WTC11 (cell line): ENCODE results near the gene KCNAB3. TPM values are rescaled to one million over a fixed set of nuclear protein-coding genes. Genes with fewer than 3 reads are reported as not detected.

ENCODE experiments used
- ATAC-seq: fragments of 200-7000 bp; cut with Tn5 transposase; 2 replicates; pipeline ENCODE4 v1.10.0; 2021; ENCODE audit warnings: mild to moderate bottlenecking, moderate library complexity
- CTCF ChIA-PET: fragments of 300-600 bp; sonication (Branson Sonifier 250); formaldehyde crosslinking; loops from one replicate; lab custom pipeline; 2021; ENCODE audit warnings: antibody characterized with exemption; lab: Charles Lee
- POLR2A ChIA-PET: fragments of 350-600 bp; sonication (Branson Sonifier 250); formaldehyde crosslinking; loops from one replicate; lab custom pipeline; 2021; ENCODE audit warnings: antibody characterized with exemption; lab: Charles Lee
- DNase-seq: peaks from one replicate; pipeline ENCODE4 v3.0.0; 2021; ENCODE audit warnings: low spot score
- H3K27ac Mint-ChIP-seq: 2 replicates; pipeline ENCODE4 v1.8.0; 2021; ENCODE audit warnings: mixed read lengths
- H3K27me3 Mint-ChIP-seq: 2 replicates; pipeline ENCODE4 v1.8.0; 2021; ENCODE audit warnings: low read depth, mild to moderate bottlenecking, moderate library complexity, mixed read lengths
- H3K36me3 Mint-ChIP-seq: 2 replicates; pipeline ENCODE4 v1.8.0; 2021; ENCODE audit warnings: mixed read lengths
- H3K4me1 Mint-ChIP-seq: 2 replicates; pipeline ENCODE4 v1.8.0; 2022; ENCODE audit warnings: mixed read lengths
- H3K4me3 Mint-ChIP-seq: 2 replicates; pipeline ENCODE4 v1.8.0; 2021; ENCODE audit warnings: mild to moderate bottlenecking, moderate library complexity, mixed read lengths
- H3K9me3 Mint-ChIP-seq: 2 replicates; pipeline ENCODE4 v1.8.0; 2021; ENCODE audit warnings: mixed read lengths
- EMX1 ChIP-seq: fragments of 250-450 bp; sonication (Bioruptor Pico); IDR thresholded peaks from 2 replicates; pipeline ENCODE4 v1.8.0; 2021; ENCODE audit warnings: mild to moderate bottlenecking
- ERG ChIP-seq: fragments of 250-450 bp; sonication (Bioruptor Pico); IDR thresholded peaks from 2 replicates; pipeline ENCODE4 v1.8.0; 2021; ENCODE audit warnings: mild to moderate bottlenecking
- FOXJ3 ChIP-seq: sonication (generic); formaldehyde crosslinking; IDR thresholded peaks from 2 replicates; pipeline ENCODE4 v1.9.0; 2021; ENCODE audit warnings: missing genetic modification reagents, mild to moderate bottlenecking, borderline replicate concordance
- FOXP1 ChIP-seq: sonication (generic); formaldehyde crosslinking; IDR thresholded peaks from 2 replicates; pipeline ENCODE4 v1.8.0; 2022; ENCODE audit warnings: missing genetic modification reagents, mild to moderate bottlenecking, moderate library complexity, borderline replicate concordance
- FOXP4 ChIP-seq: sonication (generic); formaldehyde crosslinking; IDR thresholded peaks from 2 replicates; pipeline ENCODE4 v1.8.0; 2022; ENCODE audit warnings: mild to moderate bottlenecking, missing genetic modification reagents
- GRHL2 ChIP-seq: fragments of 250-450 bp; sonication (Bioruptor Pico); IDR thresholded peaks from 2 replicates; pipeline ENCODE4 v1.8.0; 2022; ENCODE audit warnings: mild to moderate bottlenecking, moderate library complexity; ENCODE audit not compliant: insufficient replicate concordance, severe bottlenecking
- NFE2L1 ChIP-seq: sonication (generic); formaldehyde crosslinking; IDR thresholded peaks from 2 replicates; pipeline ENCODE4 v1.8.1; 2023; ENCODE audit warnings: missing genetic modification reagents
- TEAD1 ChIP-seq: sonication (generic); formaldehyde crosslinking; IDR thresholded peaks from 2 replicates; pipeline ENCODE4 v1.8.0; 2022; ENCODE audit warnings: mild to moderate bottlenecking, missing genetic modification reagents
- TP53 ChIP-seq: sonication (generic); formaldehyde crosslinking; IDR thresholded peaks from 2 replicates; pipeline ENCODE4 v1.8.1; 2023; ENCODE audit warnings: mild to moderate bottlenecking, missing genetic modification reagents
- ZMAT4 ChIP-seq: fragments of 250-450 bp; sonication (Bioruptor Pico); IDR thresholded peaks from 2 replicates; pipeline ENCODE4 v1.9.0; 2021; ENCODE audit warnings: mild to moderate bottlenecking
- ZNF232 ChIP-seq: sonication (generic); formaldehyde crosslinking; IDR thresholded peaks from 2 replicates; pipeline ENCODE4 v1.8.0; 2022; ENCODE audit warnings: mild to moderate bottlenecking, missing genetic modification reagents
- ZNF416 ChIP-seq: fragments of 250-450 bp; sonication (Bioruptor Pico); IDR thresholded peaks from 2 replicates; pipeline ENCODE4 v1.9.0; 2021; ENCODE audit warnings: mild to moderate bottlenecking, inconsistent platforms
- ZNF425 ChIP-seq: fragments of 250-450 bp; sonication (Bioruptor Pico); conservative IDR thresholded peaks from 2 replicates; pipeline ENCODE4 v1.9.0; 2021; ENCODE audit warnings: mild to moderate bottlenecking
- total RNA-seq: library from RNA; stranded (reverse); gene quantifications from 3 replicates; pipeline ENCODE4 v1.2.3, GENCODE V29; 2021
- TF ChIP-seq, protein P1 (sequence below): sonication (generic); formaldehyde crosslinking; IDR thresholded peaks from 2 replicates; pipeline ENCODE4 v1.8.1; 2023; ENCODE audit warnings: mild to moderate bottlenecking, missing genetic modification reagents, moderate library complexity
- TF ChIP-seq, protein P2 (sequence below): sonication (generic); formaldehyde crosslinking; IDR thresholded peaks from 2 replicates; pipeline ENCODE4 v1.8.1; 2023; ENCODE audit warnings: mild to moderate bottlenecking, missing genetic modification reagents
- TF ChIP-seq, protein P3 (sequence below): fragments of 200-600 bp; IDR thresholded peaks from 2 replicates; pipeline ENCODE4 v1.8.0; 2022; ENCODE audit warnings: antibody characterized with exemption
- TF ChIP-seq, protein P4 (sequence below): sonication (generic); formaldehyde crosslinking; IDR thresholded peaks from 2 replicates; pipeline ENCODE4 v1.8.0; 2022; ENCODE audit warnings: mild to moderate bottlenecking, missing genetic modification reagents
- TF ChIP-seq, protein P5 (sequence below): fragments of 250-450 bp; sonication (Bioruptor Pico); IDR thresholded peaks from 2 replicates; pipeline ENCODE4 v1.9.0; 2021; ENCODE audit warnings: moderate library complexity, mild to moderate bottlenecking, inconsistent platforms, borderline replicate concordance
- TF ChIP-seq, protein P6 (sequence below): sonication (generic); formaldehyde crosslinking; IDR thresholded peaks from 2 replicates; pipeline ENCODE4 v1.8.0; 2023; ENCODE audit warnings: missing genetic modification reagents

KCNAB3 gene
- total RNA-seq, 1 experiment from 2014 or later = 3.2 TPM

- ChIA-PET POLR2A (interaction anchor here (0.5 to 1.3 kb wide), 2 partner anchors 14 to 269 kb away, joined by 3 read pairs; partner anchors contain the start of gene KCNAB3), CTCF (interaction anchor here (0.7 to 6.3 kb wide), 11 partner anchors 25 to 173 kb away, joined by 3 to 53 read pairs (median 4); partner anchors contain the start of genes ALOX15B and NAA38)
- peaks cover 70% of the 10 kb centered on the region for H3K27me3 Mint-ChIP-seq
- peak; percentile 94 for ATAC-seq
- H3K9me3 Mint-ChIP-seq = 0 out of 2 replicates have a peak, but pooled peaks cover 3% of the 10 kb centered on the region
- H3K4me1 Mint-ChIP-seq = peaks cover 13% of the 10 kb centered on the region
- H3K4me3 Mint-ChIP-seq = peak within 1 kb of the TSS; percentile 72
- no peak within 1 kb of the TSS for H3K27ac Mint-ChIP-seq
- no peaks in the 10 kb centered on the region for H3K36me3 Mint-ChIP-seq
- DNase-seq = peak; percentile 90
- TF ChIP-seq EMX1 (CRISPR knock-in tag) (no peak), TEAD1 (CRISPR knock-in tag) (peak; percentile 98), FOXP4 (CRISPR knock-in tag) (peak; percentile 97), ZNF232 (peak; percentile 68), ZMAT4 (CRISPR knock-in tag) (no peak), NFE2L1 (CRISPR knock-in tag) (peak; percentile 98), GRHL2 (CRISPR knock-in tag) (no peak), ERG (CRISPR knock-in tag) (no peak), FOXP1 (CRISPR knock-in tag) (peak; percentile 99), TP53 (CRISPR knock-in tag) (peak; percentile 96), ZNF416 (CRISPR knock-in tag) (no peak), ZNF425 (no peak), FOXJ3 (CRISPR knock-in tag) (0 out of 2 replicates have a peak, but pooled peaks have one; percentile 39)
- TF ChIP-seq, protein P1, sequence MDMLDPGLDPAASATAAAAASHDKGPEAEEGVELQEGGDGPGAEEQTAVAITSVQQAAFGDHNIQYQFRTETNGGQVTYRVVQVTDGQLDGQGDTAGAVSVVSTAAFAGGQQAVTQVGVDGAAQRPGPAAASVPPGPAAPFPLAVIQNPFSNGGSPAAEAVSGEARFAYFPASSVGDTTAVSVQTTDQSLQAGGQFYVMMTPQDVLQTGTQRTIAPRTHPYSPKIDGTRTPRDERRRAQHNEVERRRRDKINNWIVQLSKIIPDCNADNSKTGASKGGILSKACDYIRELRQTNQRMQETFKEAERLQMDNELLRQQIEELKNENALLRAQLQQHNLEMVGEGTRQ (CRISPR knock-in tag) = peak; percentile 97
- TF ChIP-seq, protein P2, sequence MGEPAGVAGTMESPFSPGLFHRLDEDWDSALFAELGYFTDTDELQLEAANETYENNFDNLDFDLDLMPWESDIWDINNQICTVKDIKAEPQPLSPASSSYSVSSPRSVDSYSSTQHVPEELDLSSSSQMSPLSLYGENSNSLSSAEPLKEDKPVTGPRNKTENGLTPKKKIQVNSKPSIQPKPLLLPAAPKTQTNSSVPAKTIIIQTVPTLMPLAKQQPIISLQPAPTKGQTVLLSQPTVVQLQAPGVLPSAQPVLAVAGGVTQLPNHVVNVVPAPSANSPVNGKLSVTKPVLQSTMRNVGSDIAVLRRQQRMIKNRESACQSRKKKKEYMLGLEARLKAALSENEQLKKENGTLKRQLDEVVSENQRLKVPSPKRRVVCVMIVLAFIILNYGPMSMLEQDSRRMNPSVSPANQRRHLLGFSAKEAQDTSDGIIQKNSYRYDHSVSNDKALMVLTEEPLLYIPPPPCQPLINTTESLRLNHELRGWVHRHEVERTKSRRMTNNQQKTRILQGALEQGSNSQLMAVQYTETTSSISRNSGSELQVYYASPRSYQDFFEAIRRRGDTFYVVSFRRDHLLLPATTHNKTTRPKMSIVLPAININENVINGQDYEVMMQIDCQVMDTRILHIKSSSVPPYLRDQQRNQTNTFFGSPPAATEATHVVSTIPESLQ = peak; percentile 60; the same call in 1 of the 2 replicates
- TF ChIP-seq, protein P3, sequence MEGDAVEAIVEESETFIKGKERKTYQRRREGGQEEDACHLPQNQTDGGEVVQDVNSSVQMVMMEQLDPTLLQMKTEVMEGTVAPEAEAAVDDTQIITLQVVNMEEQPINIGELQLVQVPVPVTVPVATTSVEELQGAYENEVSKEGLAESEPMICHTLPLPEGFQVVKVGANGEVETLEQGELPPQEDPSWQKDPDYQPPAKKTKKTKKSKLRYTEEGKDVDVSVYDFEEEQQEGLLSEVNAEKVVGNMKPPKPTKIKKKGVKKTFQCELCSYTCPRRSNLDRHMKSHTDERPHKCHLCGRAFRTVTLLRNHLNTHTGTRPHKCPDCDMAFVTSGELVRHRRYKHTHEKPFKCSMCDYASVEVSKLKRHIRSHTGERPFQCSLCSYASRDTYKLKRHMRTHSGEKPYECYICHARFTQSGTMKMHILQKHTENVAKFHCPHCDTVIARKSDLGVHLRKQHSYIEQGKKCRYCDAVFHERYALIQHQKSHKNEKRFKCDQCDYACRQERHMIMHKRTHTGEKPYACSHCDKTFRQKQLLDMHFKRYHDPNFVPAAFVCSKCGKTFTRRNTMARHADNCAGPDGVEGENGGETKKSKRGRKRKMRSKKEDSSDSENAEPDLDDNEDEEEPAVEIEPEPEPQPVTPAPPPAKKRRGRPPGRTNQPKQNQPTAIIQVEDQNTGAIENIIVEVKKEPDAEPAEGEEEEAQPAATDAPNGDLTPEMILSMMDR = no peak
- TF ChIP-seq, protein P4, sequence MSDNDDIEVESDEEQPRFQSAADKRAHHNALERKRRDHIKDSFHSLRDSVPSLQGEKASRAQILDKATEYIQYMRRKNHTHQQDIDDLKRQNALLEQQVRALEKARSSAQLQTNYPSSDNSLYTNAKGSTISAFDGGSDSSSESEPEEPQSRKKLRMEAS (CRISPR knock-in tag) = peak; percentile 92
- TF ChIP-seq, protein P5, sequence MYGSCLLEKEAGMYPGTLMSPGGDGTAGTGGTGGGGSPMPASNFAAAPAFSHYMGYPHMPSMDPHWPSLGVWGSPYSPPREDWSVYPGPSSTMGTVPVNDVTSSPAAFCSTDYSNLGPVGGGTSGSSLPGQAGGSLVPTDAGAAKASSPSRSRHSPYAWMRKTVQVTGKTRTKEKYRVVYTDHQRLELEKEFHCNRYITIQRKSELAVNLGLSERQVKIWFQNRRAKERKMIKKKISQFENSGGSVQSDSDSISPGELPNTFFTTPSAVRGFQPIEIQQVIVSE = no peak
- TF ChIP-seq, protein P6, sequence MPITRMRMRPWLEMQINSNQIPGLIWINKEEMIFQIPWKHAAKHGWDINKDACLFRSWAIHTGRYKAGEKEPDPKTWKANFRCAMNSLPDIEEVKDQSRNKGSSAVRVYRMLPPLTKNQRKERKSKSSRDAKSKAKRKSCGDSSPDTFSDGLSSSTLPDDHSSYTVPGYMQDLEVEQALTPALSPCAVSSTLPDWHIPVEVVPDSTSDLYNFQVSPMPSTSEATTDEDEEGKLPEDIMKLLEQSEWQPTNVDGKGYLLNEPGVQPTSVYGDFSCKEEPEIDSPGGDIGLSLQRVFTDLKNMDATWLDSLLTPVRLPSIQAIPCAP (CRISPR knock-in tag) = peak; percentile 90
These were observed 13.9 kb downstream of the KCNAB3 start, which contains the start of gene RNF227 for GRCh38 chr17:7915611-7916384. RNF227 (minus strand) TSS chr17:7916289; CDS start chr17:7916195, 94 bp downstream.
